ENCODE data around the gene LILRA5.
A peak's percentile ranks its signal among the peaks of the same experiment; 100 is the strongest.
"Not testable (repeated sequence)": the region's sequence is repeated elsewhere in the genome, so short reads cannot be mapped to it uniquely, and the experiment has no call there.

Gene LILRA5

GRCh38 chr19:54333586-54334298, 20.8 kb upstream of the LILRA5 start:
- no peak for DNase-seq

GRCh38 chr19:54332149-54332548, 19.2 kb upstream of the LILRA5 start:
- no peak for DNase-seq

GRCh38 chr19:54331626-54332025, 18.7 kb upstream of the LILRA5 start:
- DNase-seq: no peak

GRCh38 chr19:54329476-54330165, 16.7 kb upstream of the LILRA5 start:
- DNase-seq: no peak

GRCh38 chr19:54328781-54329180, 15.8 kb upstream of the LILRA5 start:
- not testable (repeated sequence) for DNase-seq

- DNase-seq: no peak
Observed at GRCh38 chr19:54325631-54326030, 12.7 kb upstream of the LILRA5 start.

- DNase-seq: peak; percentile 33 to 56
Observed at GRCh38 chr19:54325194-54325621, 12.2 kb upstream of the LILRA5 start.

GRCh38 chr19:54324071-54324470, 11.1 kb upstream of the LILRA5 start:
- DNase-seq: no peak

GRCh38 chr19:54322934-54323333, 10.0 kb upstream of the LILRA5 start:
- DNase-seq: not testable (repeated sequence)

GRCh38 chr19:54322295-54322694, 9.3 kb upstream of the LILRA5 start:
- not testable (repeated sequence) for DNase-seq

GRCh38 chr19:54319892-54320670, 7.1 kb upstream of the LILRA5 start:
- no peak for DNase-seq

GRCh38 chr19:54319049-54319448, 6.1 kb upstream of the LILRA5 start:
- DNase-seq: no peak

GRCh38 chr19:54317965-54318240, 4.9 kb upstream of the LILRA5 start:
- no peak for DNase-seq

GRCh38 chr19:54317108-54317964, 4.4 kb upstream of the LILRA5 start:
- no peak for DNase-seq

GRCh38 chr19:54316746-54317107, 3.8 kb upstream of the LILRA5 start:
- DNase-seq: no peak

- no peak for DNase-seq
Observed at GRCh38 chr19:54315956-54316355, 3.0 kb upstream of the LILRA5 start.

GRCh38 chr19:54312011-54312410, 955 bp downstream of the LILRA5 start:
- no peak for DNase-seq

GRCh38 chr19:54311486-54311885, 1.5 kb downstream of the LILRA5 start:
- DNase-seq: no peak

GRCh38 chr19:54310543-54310942, 2.4 kb downstream of the LILRA5 start:
- no peak for DNase-seq

GRCh38 chr19:54309811-54310210, 3.2 kb downstream of the LILRA5 start:
- DNase-seq: no peak

GRCh38 chr19:54307389-54308020, 5.5 kb downstream of the LILRA5 start:
- no peak for DNase-seq

GRCh38 chr19:54305141-54305540, 7.8 kb downstream of the LILRA5 start:
- DNase-seq: no peak

- no peak for DNase-seq
Observed at GRCh38 chr19:54302257-54302656, 10.7 kb downstream of the LILRA5 start.

Data from activated CD4-positive, alpha-beta T cell treated with anti-CD3 and anti-CD28 coated beads, Interleukin-2, amount 50 U/mL, for 48 hours (primary cell).